ENCODE data around the gene JAZF1.

DNA sequence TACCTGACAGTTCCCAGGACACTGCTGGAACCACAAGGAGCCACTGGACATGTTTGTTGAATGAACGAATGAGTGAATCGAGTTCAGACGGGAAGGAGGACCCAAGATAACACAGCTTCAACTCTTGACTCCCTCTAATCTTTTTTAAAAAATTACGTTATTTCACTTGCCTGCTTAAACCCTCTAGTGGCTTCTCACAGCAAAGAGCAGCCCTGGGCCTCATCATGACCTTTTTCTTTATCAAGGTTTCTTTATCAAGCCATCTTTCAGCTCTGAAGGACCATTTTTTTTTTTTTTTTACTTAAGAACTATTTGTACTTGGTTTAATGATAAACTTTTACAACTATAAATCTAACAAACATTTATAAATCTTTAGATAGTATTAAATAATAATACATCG lies 330.1 kb downstream of the JAZF1 start:
- TF ChIP-seq, protein P1, sequence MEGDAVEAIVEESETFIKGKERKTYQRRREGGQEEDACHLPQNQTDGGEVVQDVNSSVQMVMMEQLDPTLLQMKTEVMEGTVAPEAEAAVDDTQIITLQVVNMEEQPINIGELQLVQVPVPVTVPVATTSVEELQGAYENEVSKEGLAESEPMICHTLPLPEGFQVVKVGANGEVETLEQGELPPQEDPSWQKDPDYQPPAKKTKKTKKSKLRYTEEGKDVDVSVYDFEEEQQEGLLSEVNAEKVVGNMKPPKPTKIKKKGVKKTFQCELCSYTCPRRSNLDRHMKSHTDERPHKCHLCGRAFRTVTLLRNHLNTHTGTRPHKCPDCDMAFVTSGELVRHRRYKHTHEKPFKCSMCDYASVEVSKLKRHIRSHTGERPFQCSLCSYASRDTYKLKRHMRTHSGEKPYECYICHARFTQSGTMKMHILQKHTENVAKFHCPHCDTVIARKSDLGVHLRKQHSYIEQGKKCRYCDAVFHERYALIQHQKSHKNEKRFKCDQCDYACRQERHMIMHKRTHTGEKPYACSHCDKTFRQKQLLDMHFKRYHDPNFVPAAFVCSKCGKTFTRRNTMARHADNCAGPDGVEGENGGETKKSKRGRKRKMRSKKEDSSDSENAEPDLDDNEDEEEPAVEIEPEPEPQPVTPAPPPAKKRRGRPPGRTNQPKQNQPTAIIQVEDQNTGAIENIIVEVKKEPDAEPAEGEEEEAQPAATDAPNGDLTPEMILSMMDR (IDR thresholded peaks at IDR 0.05): no peak
- no peak for TF ChIP-seq EP300 (IDR thresholded peaks at IDR 0.05)
- no peak for TF ChIP-seq POLR2A (IDR thresholded peaks at IDR 0.05; ENCODE audit: low read depth)
- no peak for TF ChIP-seq POLR2AphosphoS5 (IDR thresholded peaks at IDR 0.05)
